ENCODE measurements around the gene KAZN.

- TF ChIP-seq POLR2AphosphoS5 (IDR thresholded peaks at IDR 0.05; ENCODE audit: low read depth, low read length) (no peak), CTCF (IDR thresholded peaks at IDR 0.05) (no peak), RAD21 (IDR thresholded peaks at IDR 0.05; ENCODE audit: low read length) (no peak), YY1 (IDR thresholded peaks at IDR 0.05; ENCODE audit: low read depth) (no peak), JUND (IDR thresholded peaks at IDR 0.05) (no peak), PBX3 (IDR thresholded peaks at IDR 0.05) (no peak), ELF1 (IDR thresholded peaks at IDR 0.05) (no peak), MAX (IDR thresholded peaks at IDR 0.05; ENCODE audit: low read depth) (no peak)
These were observed 272.9 kb downstream of the KAZN start for GRCh38 chr1:14871218-14871970.
